Measurements from ENCODE around the gene ASPA. TPM values are rescaled to one million over a fixed set of nuclear protein-coding genes. Genes with fewer than 3 reads are reported as not detected.

The ASPA gene
- total RNA-seq, 4 donors from 2014 or later = 1.7 to 2.9 (median 2.5) TPM

DNA sequence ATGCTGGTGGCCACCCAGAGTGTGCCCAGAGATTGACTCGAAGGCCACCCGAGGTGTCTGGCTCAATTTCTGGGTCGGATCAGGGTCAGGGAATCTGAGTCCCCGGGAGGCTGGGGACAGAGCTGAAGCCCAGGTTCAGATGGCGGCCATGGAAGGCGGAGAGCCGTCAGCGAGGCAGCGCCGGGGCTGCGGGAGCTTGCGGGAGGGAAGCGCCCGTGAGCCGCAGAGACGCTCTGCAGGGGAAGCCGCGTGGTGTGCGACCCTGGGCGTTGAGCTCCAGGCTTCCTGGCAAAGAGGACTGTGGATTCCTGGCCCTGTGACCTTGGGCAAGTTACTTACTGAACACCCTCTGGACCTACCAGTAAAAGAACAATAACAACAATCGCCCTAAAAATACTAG lies 3.7 kb upstream of the ASPA start:
- WGBS = 91% methylated on average over 19 of the region's 21 CpGs
- DNase-seq (ENCODE audit: extremely low spot score) = no peak
- TF ChIP-seq POLR2AphosphoS5 (IDR thresholded peaks at IDR 0.05) (no peak), POLR2A (IDR thresholded peaks at IDR 0.05; ENCODE audit: low read depth) (no peak), EP300 (IDR thresholded peaks at IDR 0.05) (no peak)
- TF ChIP-seq, protein P1, sequence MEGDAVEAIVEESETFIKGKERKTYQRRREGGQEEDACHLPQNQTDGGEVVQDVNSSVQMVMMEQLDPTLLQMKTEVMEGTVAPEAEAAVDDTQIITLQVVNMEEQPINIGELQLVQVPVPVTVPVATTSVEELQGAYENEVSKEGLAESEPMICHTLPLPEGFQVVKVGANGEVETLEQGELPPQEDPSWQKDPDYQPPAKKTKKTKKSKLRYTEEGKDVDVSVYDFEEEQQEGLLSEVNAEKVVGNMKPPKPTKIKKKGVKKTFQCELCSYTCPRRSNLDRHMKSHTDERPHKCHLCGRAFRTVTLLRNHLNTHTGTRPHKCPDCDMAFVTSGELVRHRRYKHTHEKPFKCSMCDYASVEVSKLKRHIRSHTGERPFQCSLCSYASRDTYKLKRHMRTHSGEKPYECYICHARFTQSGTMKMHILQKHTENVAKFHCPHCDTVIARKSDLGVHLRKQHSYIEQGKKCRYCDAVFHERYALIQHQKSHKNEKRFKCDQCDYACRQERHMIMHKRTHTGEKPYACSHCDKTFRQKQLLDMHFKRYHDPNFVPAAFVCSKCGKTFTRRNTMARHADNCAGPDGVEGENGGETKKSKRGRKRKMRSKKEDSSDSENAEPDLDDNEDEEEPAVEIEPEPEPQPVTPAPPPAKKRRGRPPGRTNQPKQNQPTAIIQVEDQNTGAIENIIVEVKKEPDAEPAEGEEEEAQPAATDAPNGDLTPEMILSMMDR (IDR thresholded peaks at IDR 0.05) = no peak
- no peaks in the 10 kb centered on the region for H3K9me3 ChIP-seq
- intact Hi-C loops (cut with DNase I) = no loop called here
- no peaks in the 10 kb centered on the region for H3K27me3 ChIP-seq
- no peaks in the 10 kb centered on the region for H3K36me3 ChIP-seq
- H3K4me3 ChIP-seq = no peak overlapping the region
- no peak overlapping the region for H3K27ac ChIP-seq (replicated peaks in 1 of 4)
- no peaks in the 10 kb centered on the region for H3K4me1 ChIP-seq

DNA sequence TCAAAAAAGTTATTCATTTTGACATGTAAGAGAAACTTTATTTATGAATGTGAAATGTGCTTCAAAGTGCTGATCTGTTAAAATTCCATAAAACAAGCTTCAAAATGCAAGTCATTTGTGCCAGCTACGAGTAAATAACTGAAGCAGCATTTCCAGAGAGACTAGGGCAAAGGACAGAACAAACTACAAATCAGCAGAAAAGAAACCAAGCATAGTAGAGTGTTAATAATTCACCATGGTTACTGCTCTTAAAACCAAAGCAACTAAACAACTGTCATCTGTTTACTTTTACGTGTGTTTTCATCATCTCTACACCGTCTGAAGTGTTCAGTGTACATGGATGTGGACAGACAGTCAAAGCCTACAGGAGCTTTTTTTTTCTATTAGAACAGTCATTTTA lies 1.6 kb upstream of the ASPA start:
- Histone ChIP-seq H3K4me3 (no peak overlapping the region), H3K4me1 (no peaks in the 10 kb centered on the region), H3K36me3 (no peaks in the 10 kb centered on the region), H3K9me3 (no peaks in the 10 kb centered on the region), H3K27ac (replicated peaks in 1 of 4) (peak overlapping the region in 1 of 4 donors; percentile 3), H3K27me3 (no peaks in the 10 kb centered on the region)
- intact Hi-C loops (cut with DNase I) = no loop called here
- TF ChIP-seq, protein P1 (IDR thresholded peaks at IDR 0.05) = no peak
- TF ChIP-seq POLR2A (IDR thresholded peaks at IDR 0.05; ENCODE audit: low read depth) (no peak), EP300 (IDR thresholded peaks at IDR 0.05) (no peak), POLR2AphosphoS5 (IDR thresholded peaks at IDR 0.05) (no peak)
- no peak for DNase-seq (ENCODE audit: extremely low spot score)
- WGBS = 33% methylated on average over 3 of the region's 3 CpGs

DNA sequence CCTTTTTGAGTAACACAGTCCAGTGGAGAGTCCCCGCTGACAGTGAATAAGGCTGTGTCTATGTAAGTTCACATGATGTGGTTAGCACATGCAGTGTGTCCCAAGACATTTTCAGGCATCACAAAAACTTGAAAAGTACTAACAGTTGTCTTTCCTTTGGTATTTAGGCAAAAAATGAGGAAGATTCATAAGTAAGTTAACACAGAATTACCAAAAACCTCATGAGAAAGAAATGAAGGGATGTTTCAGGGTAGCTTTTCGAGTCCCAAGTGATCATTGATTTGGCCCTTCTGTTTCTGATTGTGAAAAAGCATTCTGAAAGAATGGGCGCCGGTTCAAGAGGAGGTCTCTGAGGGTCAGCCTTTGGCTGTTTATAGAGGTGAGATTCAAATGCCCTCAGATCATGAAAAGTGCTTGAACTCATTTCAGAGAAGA lies 529 bp upstream of the ASPA start:
- Histone ChIP-seq H3K4me1 (no peaks in the 10 kb centered on the region), H3K9me3 (no peaks in the 10 kb centered on the region), H3K27me3 (no peaks in the 10 kb centered on the region), H3K4me3 (peak overlapping the region in 1 of 4 donors; percentile 45), H3K27ac (replicated peaks in 1 of 4) (peak overlapping the region in 3 of 4 donors; percentile 36 to 52 (median 49)), H3K36me3 (no peaks in the 10 kb centered on the region)
- intact Hi-C loops (cut with DNase I) = no loop called here
- no peak for TF ChIP-seq EP300 (IDR thresholded peaks at IDR 0.05)
- TF ChIP-seq, protein P1 (IDR thresholded peaks at IDR 0.05) = no peak
- no peak for TF ChIP-seq POLR2AphosphoS5 (IDR thresholded peaks at IDR 0.05)
- no peak for TF ChIP-seq POLR2A (IDR thresholded peaks at IDR 0.05; ENCODE audit: low read depth)
- DNase-seq (ENCODE audit: extremely low spot score) = no peak
- WGBS = 40% methylated on average over 4 of the region's 4 CpGs

DNA sequence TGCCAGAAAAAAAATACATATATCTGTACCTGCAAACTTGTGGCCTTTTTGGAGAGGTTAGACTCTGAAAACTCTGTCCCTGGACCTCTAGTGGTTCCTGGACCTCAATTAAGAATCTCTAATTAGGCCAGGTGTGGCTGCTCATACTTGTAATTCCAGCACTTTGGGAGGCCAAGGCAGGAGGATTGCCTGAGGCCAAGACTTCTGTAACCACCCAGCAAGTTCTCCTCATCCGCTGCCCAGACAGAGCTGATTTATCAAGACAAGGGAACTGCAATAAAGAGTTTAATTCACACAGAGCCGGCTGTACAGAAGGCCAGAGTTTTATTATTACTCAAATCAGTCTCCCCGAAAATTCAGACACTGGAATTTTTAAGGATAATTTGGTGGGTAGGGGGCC lies 4.2 kb downstream of the ASPA start:
- H3K4me3 ChIP-seq = no peak overlapping the region
- H3K36me3 ChIP-seq = no peaks in the 10 kb centered on the region
- H3K27ac ChIP-seq (replicated peaks in 1 of 4) = no peak overlapping the region
- 83% methylated on average over 2 of the region's 3 CpGs for WGBS
- DNase-seq (ENCODE audit: extremely low spot score) = no peak
- no peak for TF ChIP-seq POLR2AphosphoS5 (IDR thresholded peaks at IDR 0.05)
- TF ChIP-seq EP300 (IDR thresholded peaks at IDR 0.05) = no peak
- TF ChIP-seq POLR2A (IDR thresholded peaks at IDR 0.05; ENCODE audit: low read depth) = no peak
- TF ChIP-seq, protein P1 (IDR thresholded peaks at IDR 0.05) = no peak
- H3K27me3 ChIP-seq = no peaks in the 10 kb centered on the region
- no peaks in the 10 kb centered on the region for H3K4me1 ChIP-seq
- H3K9me3 ChIP-seq = no peaks in the 10 kb centered on the region
- intact Hi-C loops (cut with DNase I) = no loop called here

DNA sequence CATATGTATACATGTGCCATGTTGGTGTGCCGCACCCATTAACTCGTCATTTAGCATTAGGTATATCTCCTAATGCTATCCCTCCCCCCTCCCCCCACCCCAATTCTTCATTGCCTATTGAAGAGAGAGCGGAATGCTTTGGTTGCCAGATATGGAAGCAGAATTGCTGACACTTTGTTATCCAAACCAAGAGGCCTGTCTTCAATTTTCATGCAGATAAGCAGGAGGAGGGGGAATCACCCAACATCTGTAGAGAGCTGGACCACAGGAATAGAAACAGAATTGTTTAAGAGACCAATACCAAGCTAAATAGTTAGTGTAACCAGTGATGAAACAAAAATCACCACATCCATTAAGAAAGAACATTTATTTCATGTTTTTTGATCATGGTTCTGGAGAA lies 7.1 kb downstream of the ASPA start:
- Histone ChIP-seq H3K4me1 (no peaks in the 10 kb centered on the region), H3K36me3 (no peaks in the 10 kb centered on the region), H3K9me3 (no peaks in the 10 kb centered on the region), H3K4me3 (no peak overlapping the region), H3K27ac (replicated peaks in 1 of 4) (no peak overlapping the region), H3K27me3 (no peaks in the 10 kb centered on the region)
- intact Hi-C loops (cut with DNase I) = no loop called here
- TF ChIP-seq POLR2AphosphoS5 (IDR thresholded peaks at IDR 0.05) (no peak), EP300 (IDR thresholded peaks at IDR 0.05) (no peak), POLR2A (IDR thresholded peaks at IDR 0.05; ENCODE audit: low read depth) (no peak)
- TF ChIP-seq, protein P1 (IDR thresholded peaks at IDR 0.05) = no peak
- no peak for DNase-seq (ENCODE audit: extremely low spot score)
- WGBS = 58% methylated on average over 3 of the region's 3 CpGs
